NCI-H82 (cell line): Measurements from ENCODE around the gene TMEM94.

Experiments used
- DNase-seq: peaks from one replicate; lab custom pipeline; 2025; lab: John Stamatoyannopoulos, UW

The TMEM94 gene

DNA sequence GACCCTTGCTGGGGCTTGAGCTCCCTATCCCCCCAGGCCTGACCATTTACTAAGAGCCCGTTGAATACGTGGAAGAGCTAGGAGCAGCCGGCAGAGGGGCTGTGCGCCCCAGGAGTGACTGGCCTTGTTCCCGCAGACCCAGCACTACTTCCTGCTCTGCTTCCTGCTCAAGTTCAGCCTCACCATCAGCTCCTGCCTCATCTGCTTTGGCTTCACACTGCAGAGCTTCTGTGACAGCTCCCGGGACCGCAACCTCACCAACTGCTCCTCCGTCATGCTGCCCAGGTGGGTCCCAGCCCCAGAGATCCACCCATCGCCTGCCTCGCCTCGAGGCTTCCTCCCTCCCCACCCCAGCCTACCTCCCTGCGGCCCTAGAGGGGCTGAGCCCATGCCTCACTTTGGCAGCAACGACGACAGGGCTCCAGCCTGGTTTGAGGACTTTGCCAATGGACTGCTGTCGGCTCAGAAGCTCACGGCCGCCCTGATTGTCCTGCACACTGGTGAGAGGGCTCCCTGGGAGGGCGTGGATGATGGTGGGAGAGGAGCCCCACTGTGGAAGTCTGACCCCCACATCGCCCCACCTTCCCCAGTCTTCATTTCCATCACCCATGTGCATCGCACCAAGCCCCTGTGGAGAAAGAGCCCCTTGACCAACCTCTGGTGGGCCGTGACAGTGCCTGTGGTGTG lies 41.7 kb downstream of the TMEM94 start:
- no peak for DNase-seq

DNA sequence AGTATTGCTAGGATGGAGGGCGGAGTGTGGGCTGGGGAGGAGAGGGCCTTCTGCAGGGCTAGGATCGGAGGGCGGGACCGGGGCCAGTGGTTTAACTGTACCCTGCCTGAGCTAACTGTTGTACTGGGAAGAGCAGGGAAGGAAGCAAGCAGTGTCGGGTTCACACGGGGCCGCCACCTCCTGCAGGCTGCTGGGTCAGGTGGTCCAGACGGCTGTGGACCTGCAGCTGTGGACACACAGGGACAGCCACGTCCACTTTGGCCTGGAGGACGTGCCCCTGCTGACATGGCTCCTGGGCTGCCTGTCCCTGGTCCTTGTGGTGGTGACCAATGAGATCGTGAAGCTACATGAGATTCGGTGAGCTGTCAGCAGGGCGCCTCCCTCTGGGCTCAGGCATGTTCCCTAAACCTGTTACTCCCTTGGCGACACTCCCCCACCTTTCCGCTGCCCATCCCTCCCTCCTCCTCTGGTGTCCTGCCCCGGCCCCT lies 42.3 kb downstream of the TMEM94 start:
- DNase-seq: peak; percentile 27

DNA sequence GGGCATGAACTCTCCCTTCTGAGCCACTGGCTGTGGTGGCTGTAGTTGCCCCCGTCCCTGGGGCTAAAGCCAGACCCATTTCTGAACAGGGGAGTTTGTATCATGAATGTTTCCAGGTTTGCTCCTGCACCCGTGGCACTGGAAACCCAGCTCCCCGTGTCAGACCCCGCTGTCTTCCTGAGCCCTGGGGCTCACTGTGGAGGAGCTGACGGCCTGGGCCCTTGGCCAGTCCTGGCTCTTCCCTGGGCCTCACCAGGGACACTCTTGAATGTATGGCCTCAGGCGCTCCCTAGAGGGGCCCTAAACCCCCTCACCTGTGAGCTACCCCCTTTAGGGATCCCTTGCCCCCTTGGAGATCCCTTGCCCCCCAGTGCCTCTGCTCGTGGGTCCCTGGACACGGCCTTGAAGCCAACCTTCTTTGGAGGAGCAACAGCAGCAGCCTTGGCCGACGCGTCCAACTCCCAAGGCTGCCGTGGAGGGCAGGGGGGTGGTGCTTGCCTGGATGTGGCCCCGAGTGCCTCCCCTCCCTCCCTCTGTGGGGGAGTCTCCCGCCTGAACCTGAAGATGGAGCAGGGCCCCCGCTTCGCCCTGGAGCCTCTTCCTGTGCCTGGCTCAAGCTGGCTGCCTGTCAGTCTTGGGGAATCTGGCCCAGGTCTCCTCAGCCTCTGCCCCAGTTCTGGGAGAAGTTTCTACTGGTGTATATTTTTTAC lies 43.0 kb downstream of the TMEM94 start:
- DNase-seq: no peak

DNA sequence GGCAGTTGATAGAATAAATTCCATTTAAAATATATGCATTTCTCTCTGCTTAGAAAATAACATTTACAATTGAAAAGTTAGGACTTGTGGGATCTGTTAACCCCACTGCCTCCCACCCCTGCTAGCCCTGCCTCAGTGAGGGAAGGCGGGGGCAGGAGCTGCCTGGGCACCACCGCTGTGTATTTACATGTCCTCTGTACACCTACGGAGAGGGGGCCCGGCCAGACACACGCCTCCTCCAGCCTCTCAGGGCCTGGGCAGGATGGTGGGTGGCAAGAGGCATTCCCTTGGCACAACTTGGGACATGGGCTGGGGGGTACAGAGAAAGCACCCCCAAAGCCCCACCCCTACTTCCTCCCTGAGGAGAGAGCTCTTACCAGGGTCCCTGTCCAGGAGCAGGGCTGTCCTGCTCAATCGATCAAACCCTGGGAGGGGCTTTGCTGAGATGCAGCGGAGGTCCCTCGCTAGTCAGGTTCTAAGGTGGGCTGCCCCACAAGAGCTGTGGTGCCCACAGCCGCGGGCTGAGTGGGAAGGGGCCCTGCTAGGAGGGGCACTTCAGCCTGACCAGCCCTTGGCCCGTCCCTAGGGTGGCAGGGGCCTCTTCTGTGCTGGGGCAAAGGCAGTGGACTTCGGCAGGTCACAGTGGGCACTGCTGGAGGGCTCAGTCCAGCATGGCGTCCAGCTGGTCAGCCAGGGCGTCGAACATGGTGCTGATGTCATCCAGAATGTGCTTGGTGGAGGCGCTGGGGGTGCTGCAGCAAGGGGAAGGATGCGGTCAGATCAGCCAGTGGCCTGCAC lies 44.2 kb downstream of the TMEM94 start:
- DNase-seq: no peak

DNA sequence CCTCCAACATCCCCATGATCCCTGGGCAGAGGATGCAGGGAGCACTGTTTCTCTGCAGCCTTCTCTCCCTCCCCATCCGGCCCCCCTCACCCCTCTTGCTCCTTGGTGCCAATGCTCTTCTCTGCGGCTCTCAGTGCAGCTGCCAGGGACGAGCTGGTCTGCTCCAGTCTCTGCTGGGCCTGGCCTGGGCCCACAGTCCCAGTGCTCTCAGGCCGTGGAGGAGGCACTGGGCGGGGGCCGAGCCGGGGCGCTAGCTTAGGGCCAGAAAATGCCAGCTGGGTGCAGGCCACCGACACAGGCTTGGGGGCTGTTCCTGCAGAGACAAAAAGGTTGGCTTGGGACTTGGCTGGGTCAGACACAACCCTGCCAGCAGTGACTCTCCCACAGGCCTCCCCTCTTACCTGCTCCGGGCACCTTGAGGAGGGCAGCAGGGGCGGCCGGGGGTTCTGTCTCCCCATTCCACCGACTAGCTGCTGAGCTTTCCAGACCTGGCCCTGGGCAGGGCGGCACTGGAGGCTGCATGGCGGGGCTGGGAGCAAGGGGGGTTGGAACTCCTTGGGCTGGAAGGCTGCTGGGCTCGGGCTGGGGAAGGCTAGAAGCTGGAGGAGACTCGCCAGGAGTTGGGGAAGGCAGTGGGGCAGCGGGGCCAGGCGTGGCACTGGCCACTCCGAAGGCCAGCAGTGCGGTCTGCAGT lies 45.1 kb downstream of the TMEM94 start:
- no peak for DNase-seq

DNA sequence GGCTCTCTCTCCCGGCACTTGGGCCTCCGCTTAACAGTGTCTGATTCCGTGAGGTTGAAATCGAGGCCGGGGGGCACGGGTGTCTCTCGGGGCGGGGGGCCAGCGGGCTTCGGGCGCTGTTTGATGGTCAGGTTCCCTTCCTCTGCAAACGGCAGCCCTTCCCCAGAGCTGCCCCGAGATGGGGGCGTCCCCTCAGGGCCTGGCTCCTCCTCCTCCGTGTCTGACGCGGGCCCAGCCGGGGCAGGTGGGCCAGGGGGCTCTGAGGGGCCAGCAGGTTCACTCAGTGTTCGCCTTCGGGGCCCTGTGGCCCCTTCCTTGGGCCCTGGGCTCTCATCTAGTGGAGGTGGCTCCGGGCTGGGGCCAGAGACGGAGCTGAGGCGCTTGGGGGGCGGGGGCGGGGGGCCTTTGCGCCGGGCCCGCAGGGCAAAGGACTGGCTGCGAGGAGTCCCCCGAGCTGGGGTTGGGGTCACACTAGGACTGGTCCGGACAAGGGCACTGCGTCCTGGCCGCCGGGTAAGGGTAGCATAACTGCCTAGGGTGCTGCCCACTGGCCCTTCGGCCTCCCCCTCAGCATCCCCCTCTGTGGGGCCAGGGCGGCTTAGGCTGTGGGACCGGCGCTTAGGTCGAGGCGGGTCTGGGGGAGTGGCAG lies 45.8 kb downstream of the TMEM94 start:
- DNase-seq: no peak

DNA sequence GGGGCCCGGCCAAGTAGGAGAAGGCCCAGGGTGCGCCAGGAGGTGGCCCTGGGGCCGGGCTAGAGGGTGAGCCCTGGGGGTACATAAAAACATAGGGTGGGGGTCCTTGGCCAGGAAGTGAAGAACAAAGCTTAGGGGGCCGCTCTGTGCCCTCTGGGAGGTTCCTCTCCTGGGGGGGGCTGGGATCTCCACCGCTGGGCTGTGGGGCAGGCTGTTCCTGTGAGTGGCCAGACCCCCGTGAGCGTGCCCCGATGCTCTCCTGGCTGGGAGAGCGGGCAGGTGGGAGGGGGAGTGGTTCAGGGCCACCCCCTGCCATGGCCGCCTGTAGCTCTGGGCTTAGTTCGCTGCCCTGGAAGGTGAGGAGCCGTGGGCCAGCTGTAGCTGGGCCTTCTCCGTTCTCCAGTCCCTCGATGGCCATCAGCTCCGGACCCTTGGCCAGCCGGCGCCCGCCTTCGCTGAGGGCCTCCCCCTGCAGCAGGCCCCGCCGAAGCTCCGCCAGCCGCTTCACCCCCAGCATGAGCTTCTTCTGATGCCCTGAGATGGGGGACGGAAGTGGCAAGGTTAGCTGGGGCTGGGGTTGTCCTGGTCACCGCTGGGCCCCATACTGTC lies 46.4 kb downstream of the TMEM94 start:
- no peak for DNase-seq

DNA sequence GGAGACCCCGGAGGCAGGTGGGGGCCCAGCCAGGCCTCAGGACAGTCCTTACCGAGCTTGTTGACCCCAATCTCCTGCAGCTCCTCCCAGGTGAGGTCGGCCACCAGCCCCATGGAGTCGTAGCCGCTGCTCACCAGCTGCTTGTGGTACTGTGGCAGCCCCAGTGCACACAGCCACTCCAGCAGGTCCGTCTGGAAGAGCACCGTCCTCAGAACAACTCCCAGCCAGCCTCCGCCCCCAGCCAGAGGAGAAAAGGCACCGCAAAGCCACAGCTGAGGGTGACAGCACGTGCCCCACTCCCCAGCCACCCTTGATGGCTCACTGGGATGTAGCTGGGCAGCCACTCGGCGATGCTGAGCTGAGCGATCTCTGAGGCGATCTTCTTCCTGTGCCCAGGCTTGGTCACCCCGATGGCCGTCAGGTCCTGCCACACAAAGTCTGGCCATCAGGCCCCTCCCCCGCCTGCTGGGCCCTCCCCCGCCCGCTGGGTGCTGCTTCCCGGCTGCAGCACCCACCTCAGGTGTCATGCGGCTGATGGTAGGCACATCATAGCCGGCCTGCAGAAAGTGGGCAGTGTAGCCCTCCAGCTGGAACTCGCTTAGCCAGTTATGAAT lies 47.0 kb downstream of the TMEM94 start:
- no peak for DNase-seq

DNA sequence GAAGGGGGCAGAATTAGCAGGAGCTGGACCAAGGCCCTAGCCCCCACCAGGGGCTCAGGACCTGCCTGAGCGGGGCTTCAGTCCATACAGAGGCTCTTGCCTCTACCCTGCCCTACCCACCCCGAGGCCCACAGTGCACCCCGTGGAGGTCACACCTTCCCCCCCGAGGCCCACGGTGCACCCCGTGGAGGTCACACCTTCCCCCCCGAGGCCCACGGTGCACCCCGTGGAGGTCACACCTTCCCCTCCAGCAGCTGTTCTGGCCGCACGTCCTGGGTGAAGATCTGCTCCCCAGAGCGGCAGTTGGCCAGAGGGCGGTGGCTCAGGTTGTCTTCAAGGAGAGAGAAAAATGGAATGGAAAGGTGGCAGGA lies 47.5 kb downstream of the TMEM94 start:
- no peak for DNase-seq

DNA sequence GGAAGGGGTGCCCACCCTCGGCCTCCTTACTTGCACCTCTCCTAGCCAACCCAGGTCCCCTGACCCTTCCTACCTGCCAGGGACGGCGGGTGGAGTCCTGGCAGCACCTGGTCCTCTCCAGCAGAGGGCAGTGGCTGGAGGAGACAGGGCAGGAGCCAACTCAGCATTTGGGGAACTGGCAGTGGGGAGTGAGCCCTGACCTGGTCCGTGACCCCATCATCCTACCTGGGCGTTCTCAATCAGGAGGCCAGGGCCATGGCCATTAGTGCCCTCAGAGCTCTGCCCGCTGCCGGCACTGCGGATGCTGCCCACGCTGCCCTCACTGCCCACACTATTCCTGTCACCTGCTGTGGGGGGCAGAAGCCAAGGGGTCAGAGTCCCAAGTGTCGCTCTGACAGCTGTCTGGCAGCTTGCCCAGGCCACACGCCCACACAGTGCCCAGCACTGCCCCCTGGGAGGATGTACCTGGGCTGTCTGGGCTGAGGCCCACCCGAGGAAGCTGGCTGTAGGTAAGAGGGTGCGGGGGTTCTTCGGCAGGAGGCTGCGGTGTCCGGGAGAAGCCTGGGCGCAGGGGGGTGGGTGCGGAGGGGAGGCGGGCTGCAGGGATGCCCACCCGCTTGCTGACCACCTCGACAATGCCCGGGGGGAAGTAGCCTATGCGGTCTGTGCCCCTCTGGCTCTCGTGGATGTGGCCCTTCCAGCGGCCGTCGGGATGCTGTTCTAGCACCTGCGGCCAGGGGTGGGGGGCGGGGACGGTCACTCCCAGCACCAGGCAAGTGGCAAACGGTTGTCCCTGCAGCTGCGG lies 48.1 kb downstream of the TMEM94 start:
- DNase-seq: peak; percentile 33

DNA sequence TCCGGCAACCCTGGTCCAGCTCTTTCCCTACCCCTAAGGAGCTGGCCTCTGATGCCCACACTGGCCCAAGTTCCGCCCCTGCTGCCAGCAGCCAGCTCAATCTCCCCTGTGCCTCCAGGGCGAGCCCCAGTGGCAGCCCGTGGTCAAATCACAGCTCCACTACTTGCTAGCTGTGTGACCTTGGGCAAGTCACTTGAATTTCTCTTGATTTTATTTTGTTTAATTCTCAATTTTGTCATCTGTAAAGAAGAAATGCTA lies 48.6 kb downstream of the TMEM94 start:
- no peak for DNase-seq

DNA sequence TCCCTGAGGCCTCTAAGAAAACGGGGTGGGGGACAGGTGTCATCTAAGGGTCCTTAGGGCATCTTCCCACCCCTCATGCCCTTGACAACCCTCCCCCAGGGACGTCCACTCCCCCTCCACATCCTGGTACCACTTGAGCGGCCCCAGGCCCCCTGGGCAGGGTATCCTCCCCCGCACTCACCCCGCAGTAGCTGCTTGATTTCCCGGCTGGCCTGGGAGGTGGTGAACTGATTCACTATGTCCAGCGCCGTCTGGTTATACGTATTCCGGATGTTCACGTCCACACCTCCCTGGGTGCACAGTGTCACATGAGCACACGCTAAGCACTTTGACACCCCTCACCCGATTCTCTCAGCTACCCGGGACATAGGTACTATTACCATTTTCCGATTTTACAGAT lies 49.2 kb downstream of the TMEM94 start:
- no peak for DNase-seq

DNA sequence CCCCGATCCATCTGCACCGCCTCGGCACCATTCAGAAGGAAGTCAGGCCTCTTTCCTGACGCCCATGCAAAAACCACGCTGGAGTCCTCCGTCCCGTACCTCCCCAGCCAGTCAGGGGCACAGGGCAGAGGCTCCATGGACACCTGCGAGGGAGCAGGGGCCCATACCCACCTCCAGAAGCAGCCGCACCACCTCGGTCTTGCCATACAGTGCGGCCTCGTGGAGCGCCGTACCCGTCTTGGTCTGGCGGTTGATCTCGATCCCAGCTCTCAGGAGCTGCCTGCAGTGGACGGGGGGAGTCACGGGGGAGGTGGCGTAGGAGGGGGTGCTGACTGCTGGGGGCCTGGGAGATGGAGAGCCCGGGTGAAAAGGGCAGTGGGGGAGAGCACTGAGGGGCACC lies 49.7 kb downstream of the TMEM94 start:
- no peak for DNase-seq

DNA sequence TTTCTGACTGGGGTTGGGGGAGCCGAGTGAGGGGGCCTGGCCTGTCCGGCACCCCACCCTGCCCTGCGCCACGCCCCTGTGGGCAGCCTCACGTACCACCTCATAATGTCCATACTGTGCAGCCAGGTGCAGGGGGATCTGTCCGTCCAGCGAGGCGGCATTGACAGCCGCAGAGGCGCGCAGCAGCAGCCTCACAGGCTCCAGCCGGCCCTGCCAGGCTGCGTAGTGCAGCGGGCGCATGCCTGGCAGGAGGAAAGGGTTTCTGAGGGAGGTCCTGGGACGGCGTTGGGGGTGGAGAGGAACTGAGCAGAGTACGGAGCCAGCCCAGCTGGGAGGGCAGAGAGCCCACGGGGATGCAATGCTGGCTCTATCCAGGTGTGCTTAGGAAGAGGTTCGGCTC lies 50.5 kb downstream of the TMEM94 start:
- no peak for DNase-seq

DNA sequence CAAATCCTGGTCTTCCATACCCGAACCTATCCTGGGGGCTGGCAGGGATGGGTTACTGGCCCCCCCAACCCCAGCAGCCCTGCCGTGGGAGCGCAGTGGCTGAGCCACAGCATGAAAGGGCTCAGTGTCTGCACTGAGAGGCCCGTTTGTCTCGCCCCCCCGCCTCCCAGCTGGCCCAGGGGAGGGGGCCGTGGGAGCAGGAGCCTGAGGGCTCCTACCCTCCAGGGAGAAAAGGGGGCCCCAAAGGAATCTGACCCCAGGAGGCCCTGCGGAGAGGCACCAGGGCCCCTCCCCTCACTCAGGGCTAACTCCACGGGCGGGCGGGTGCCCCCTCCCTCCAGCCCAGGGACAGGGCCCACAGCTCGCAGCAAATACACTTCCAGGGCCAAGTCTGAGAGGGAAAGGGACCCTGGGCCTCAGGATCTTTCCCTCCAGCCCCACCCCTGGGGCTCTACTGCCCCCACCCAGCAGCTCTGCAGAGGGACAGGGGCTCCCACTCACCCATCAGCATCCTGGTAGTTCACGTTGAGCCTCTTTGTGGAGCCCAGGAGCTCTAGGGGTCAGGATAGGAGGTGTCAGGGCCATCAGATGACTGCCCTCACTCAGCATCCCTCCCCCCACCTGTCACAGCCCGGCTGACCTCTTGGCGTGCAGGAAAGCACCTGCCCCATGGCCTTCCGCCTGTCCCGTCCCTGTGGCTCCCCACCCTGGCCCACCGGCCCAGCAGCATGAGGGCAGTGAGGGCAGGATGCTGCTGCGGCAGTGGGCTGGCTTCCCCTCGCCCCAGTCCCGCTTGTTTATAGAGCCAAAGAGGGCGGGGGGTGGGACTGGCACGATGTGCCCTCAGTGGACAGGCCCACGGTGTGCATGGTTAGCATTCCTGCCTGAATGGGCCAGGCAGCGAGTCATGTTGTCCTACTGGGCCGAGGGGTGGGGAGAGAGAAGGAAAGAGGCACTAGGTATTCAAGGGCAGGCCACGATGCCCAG lies 51.6 kb downstream of the TMEM94 start:
- DNase-seq: no peak

DNA sequence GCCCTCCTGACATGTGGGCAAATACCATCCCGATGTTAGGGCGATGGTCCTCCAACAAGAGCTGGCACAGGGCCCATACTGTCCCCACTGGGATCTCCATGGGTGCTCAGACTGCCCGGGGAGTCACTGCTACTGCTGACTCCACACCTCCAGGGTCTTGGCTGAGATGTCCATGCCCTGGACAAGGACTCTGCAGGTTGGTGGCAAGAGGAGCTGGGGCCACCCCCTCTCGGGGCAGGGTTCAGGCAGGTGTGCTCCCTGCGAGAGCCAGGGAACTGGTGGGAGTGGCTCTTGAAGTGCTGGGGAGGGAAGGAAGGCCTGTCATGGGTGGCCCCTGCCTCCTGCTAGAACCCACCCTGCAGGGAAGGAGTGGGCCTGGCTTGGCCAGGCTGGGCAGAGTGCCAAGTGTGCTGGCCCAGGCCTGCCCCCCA lies 52.5 kb downstream of the TMEM94 start:
- DNase-seq: no peak

DNA sequence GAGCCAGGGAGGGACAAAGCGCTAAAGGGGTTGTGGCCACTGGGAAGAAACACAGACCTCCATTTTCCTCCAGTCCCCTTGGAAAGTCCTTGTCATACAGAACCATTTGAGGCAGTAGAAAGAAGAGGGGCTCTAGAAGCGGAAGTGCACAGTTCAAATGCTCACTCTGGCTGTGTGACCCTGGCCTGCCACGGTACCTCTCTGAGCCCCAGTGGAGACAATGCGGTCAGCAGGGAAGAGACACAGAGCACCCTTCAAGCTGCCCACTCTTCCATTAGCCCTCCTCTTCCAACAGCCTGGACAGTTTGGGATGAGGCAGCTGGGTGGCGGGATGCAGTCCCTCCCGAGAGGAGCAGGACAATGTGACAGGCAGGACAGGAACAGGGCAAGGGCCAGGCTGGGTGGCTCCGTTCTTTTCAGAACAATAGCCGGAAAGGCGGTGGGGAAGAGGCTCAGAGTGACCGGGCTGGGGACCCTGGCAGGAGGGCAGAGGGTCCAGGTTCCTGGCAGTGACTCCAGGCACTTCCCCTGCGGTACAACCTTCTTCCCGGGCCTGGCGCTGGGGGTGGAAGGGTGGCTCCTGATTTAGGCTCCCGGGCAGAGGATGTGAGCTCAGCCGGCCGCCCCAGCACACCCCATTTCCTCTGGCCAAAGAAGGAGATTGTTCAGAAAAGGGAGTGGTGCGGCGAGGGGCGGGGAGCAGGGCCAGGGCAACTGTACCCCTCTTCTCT lies 53.3 kb downstream of the TMEM94 start:
- no peak for DNase-seq

DNA sequence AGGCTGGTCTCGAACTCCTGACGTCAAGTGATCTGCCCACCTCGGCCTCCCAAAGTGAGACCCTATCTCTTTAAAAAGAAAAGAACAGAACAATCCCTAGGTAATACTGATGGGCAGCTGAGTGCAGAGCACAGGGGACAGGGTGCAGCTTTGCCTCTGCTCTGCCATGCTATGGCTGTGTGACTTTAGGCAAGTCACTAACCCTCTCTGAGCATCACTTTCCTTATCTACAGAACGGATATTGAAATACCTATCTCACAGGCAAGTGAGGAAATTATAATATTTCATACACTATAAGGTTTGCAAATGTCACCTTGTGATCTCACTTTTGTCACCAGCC lies 54.8 kb downstream of the TMEM94 start:
- no peak for DNase-seq
